ENCODE results near the gene HSPB2. TPM values are rescaled to one million over a fixed set of nuclear protein-coding genes. Genes with fewer than 3 reads are reported as not detected.

Gene HSPB2
- total RNA-seq, 1 donor = 2.2 TPM

GRCh38 chr11:111961389-111962300 is 49.1 kb downstream of the HSPB2 start:
- Histone ChIP-seq H3K9me3 (ENCODE audit: low read depth, low read length) (no peaks in the 10 kb centered on the region), H2AFZ (ENCODE audit: low read length) (no peak overlapping the region), H3K4me1 (ENCODE audit: insufficient read depth, low read length) (no peaks in the 10 kb centered on the region), H3K27me3 (ENCODE audit: insufficient read depth, low read length) (no peaks in the 10 kb centered on the region), H4K20me1 (ENCODE audit: insufficient read depth, low read length) (no peaks in the 10 kb centered on the region), H3K27ac (ENCODE audit: low read depth, low read length) (no peak overlapping the region), H3K79me2 (ENCODE audit: insufficient read depth, low read length) (no peaks in the 10 kb centered on the region), H3K4me2 (ENCODE audit: insufficient read depth, low read length) (no peak overlapping the region), H3K36me3 (ENCODE audit: insufficient read depth, low read length) (peaks cover 5% of the 10 kb centered on the region), H3K4me3 (ENCODE audit: insufficient read depth, low read length) (no peak overlapping the region)
- DNase-seq (ENCODE audit: insufficient read length, low spot score, missing footprints) = no peak
- no peak for TF ChIP-seq CTCF (IDR thresholded peaks at IDR 0.05; ENCODE audit: extremely low read depth, low read depth, low read length)

Small RNAs within 50 kb of the gene (small RNA-seq; reads per million reads assigned to genes)
- gene C11orf52 (not detected), gene GNG5P3 (not detected), gene RNA5SP351 (not detected), gene RPL37AP8 (not detected)

Other genes starting within 250 kb of the HSPB2 start
- 18.0 and 19.9 TPM in 2 replicates for gene PPP2R1B, start 146.3 kb upstream of the HSPB2 start, total RNA-seq
- 35.8 and 36.8 TPM in 2 replicates for gene ALG9, start 41.2 kb upstream of the HSPB2 start, total RNA-seq
- 1.4 and 1.5 TPM in 2 replicates for gene FDXACB1, start 33.6 kb upstream of the HSPB2 start, total RNA-seq
- gene CFAP68, start 33.2 kb upstream of the HSPB2 start, total RNA-seq = 8.3 and 10.9 TPM in 2 replicates
- 54.3 and 55.4 TPM in 2 replicates for gene CRYAB, start 964 bp upstream of the HSPB2 start, total RNA-seq
- gene C11orf52, start 6.2 kb downstream of the HSPB2 start, total RNA-seq = 1.2 and 1.4 TPM in 2 replicates
- 27.4 and 28.6 TPM in 2 replicates for gene DIXDC1, start 24.6 kb downstream of the HSPB2 start, total RNA-seq
- gene DLAT, start 112.7 kb downstream of the HSPB2 start, total RNA-seq = 35.7 and 36.6 TPM in 2 replicates
- 2.7 and 2.9 TPM in 2 replicates for gene PIH1D2, start 161.3 kb downstream of the HSPB2 start, total RNA-seq
- gene NKAPD1, start 161.6 kb downstream of the HSPB2 start, total RNA-seq = 33.9 and 37.6 TPM in 2 replicates
- 34.2 and 39.8 TPM in 2 replicates for gene TIMM8B, start 174.0 kb downstream of the HSPB2 start, total RNA-seq
- gene SDHD, start 174.1 kb downstream of the HSPB2 start, total RNA-seq = 100 and 119 TPM in 2 replicates